HepG2 (cell line): ENCODE measurements around the gene TIFAB. TPM values are rescaled to one million over a fixed set of nuclear protein-coding genes. Genes with fewer than 3 reads are reported as not detected.
A peak's percentile ranks its signal among the peaks of the same experiment; 100 is the strongest.

Source experiments
- ATAC-seq: fragments of 200-7000 bp; cut with Tn5 transposase; 3 replicates; pipeline ENCODE4 v1.9.1; 2020; ENCODE audit warnings: mild to moderate bottlenecking, moderate library complexity
- BruUV-seq: library from RNA; stranded (reverse); fragments of 400-500 nt; replicated peaks from 2 replicates; lab custom pipeline; 2021; lab: Mats Ljungman, UMichigan
- CTCF ChIA-PET: fragments of 300-600 bp; formaldehyde crosslinking; extraction: SDS; loops from one replicate; lab custom pipeline; 2021; ENCODE audit warnings: low total read pairs, inconsistent platforms, low intra/inter-chr PET ratio; lab: Yijun Ruan, JAX
- POLR2A ChIA-PET: fragments of 350-600 bp; sonication (Branson Sonifier 250); formaldehyde crosslinking; loops from one replicate; lab custom pipeline; 2020; ENCODE audit warnings: antibody characterized with exemption, inconsistent platforms; lab: Yijun Ruan, JAX
- DNase-seq: peaks from one replicate; pipeline ENCODE4 v3.0.0-alpha.2; 2015; ENCODE audit warnings: low spot score
- FAIRE-seq: peaks from 3 replicates; lab custom pipeline; 2011; peaks lifted over from hg19 to GRCh38; lab: Jason Lieb, UNC
- H2AFZ ChIP-seq: one replicate; pipeline ENCODE4 v1.6.1; 2011; ENCODE audit warnings: low read length, inconsistent platforms
- H3K27ac ChIP-seq: fragments of 300-600 bp; 3 replicates; pipeline ENCODE4 v1.8.0; 2011; ENCODE audit warnings: mixed run types, mild to moderate bottlenecking, mixed read lengths, low read length, inconsistent platforms; ENCODE audit not compliant: insufficient read depth; ENCODE audit errors: extremely low read length
- H3K27me3 ChIP-seq, 2 experiments: fragments of 200-600 bp in 1 of 2; 2 replicates in 1 of 2; 3 replicates in 1 of 2; pipeline versions ENCODE4 v1.6.0 to v1.8.0; 2011; ENCODE audit warnings: low read length in 2 of 2, mild to moderate bottlenecking in 2 of 2, moderate library complexity in 2 of 2, inconsistent platforms in 1 of 2; ENCODE audit not compliant: insufficient read depth in 2 of 2, control insufficient read depth in 1 of 2
- H3K36me3 ChIP-seq, 2 experiments: fragments of 200-600 bp in 1 of 2; replicated peaks in 1 of 2; 2 replicates in 1 of 2; 3 replicates in 1 of 2; pipeline versions ENCODE4 v1.5.1 to v1.8.0; 2011; ENCODE audit warnings: low read length in 2 of 2, inconsistent platforms in 1 of 2; ENCODE audit not compliant: insufficient read depth in 2 of 2, control insufficient read depth in 1 of 2
- H3K4me1 ChIP-seq: 2 replicates; pipeline ENCODE4 v1.5.1; 2012; ENCODE audit warnings: low read length, inconsistent platforms; ENCODE audit not compliant: insufficient read depth
- H3K4me2 ChIP-seq: 2 replicates; pipeline ENCODE4 v1.6.0; 2011; ENCODE audit warnings: low read depth, low read length, inconsistent platforms
- H3K4me3 ChIP-seq, 3 experiments: fragments of 200-600 bp in 1 of 3; sonication (generic), shearing (Covaris generic) in 1 of 3; replicated peaks in 1 of 3; 2 replicates each; pipeline ENCODE4 v1.5.1; 2011 to 2016; ENCODE audit warnings: low read length in 3 of 3, inconsistent platforms in 2 of 3, low read depth in 2 of 3, mild to moderate bottlenecking in 2 of 3, control low read depth in 1 of 3, mixed read lengths in 1 of 3; ENCODE audit not compliant: insufficient read depth in 1 of 3
- H3K79me2 ChIP-seq: one replicate; pipeline ENCODE4 v1.6.1; 2011; ENCODE audit warnings: low read length, inconsistent platforms; ENCODE audit not compliant: insufficient read depth
- H3K9ac ChIP-seq: 2 replicates; pipeline ENCODE4 v1.6.0; 2011; ENCODE audit warnings: mild to moderate bottlenecking, low read depth, low read length, inconsistent platforms; ENCODE audit not compliant: insufficient read depth
- H3K9me3 ChIP-seq: 2 replicates; pipeline ENCODE4 v1.5.1; 2012; ENCODE audit warnings: mild to moderate bottlenecking, low read length
- H4K20me1 ChIP-seq: 2 replicates; pipeline ENCODE4 v1.6.0; 2011; ENCODE audit warnings: inconsistent platforms, mild to moderate bottlenecking, low read length, moderate library complexity; ENCODE audit not compliant: insufficient read depth
- CHCHD3 ChIP-seq: sonication (generic); formaldehyde crosslinking; IDR thresholded peaks from 2 replicates; pipeline ENCODE4 v1.8.0; 2022; ENCODE audit warnings: mild to moderate bottlenecking, missing genetic modification reagents, moderate library complexity
- CHD4 ChIP-seq: fragments of 200-600 bp; sonication (generic); IDR thresholded peaks from 2 replicates; pipeline ENCODE4 v1.7.0; 2017; ENCODE audit warnings: mild to moderate bottlenecking, low read length, borderline replicate concordance
- ESRRA ChIP-seq: sonication (generic); formaldehyde crosslinking; IDR thresholded peaks from 2 replicates; pipeline ENCODE4 v1.5.1; 2020; ENCODE audit warnings: mild to moderate bottlenecking, low read depth, missing genetic modification reagents
- GPN1 ChIP-seq: sonication (generic); formaldehyde crosslinking; IDR thresholded peaks from 2 replicates; pipeline ENCODE4 v1.5.1; 2020; ENCODE audit warnings: missing genetic modification reagents, borderline replicate concordance
- HNRNPH1 ChIP-seq: fragments of 200-400 bp; formaldehyde crosslinking; optimal IDR thresholded peaks from 2 replicates; pipeline ENCODE3; 2017; ENCODE audit warnings: mild to moderate bottlenecking, low read depth, low read length
- JARID2 ChIP-seq: sonication (generic); formaldehyde crosslinking; IDR thresholded peaks from 2 replicates; pipeline ENCODE4 v1.8.1; 2023; ENCODE audit warnings: missing genetic modification reagents, inconsistent platforms; ENCODE audit not compliant: insufficient replicate concordance
- KLF16 ChIP-seq, 2 experiments: sonication (generic) in 1 of 2; formaldehyde crosslinking in 1 of 2; IDR thresholded peaks; 2 replicates each; pipeline versions ENCODE4 v1.6.1 to v1.8.0; 2016 to 2023; ENCODE audit warnings: missing genetic modification reagents in 2 of 2, missing compliant biosample characterization in 1 of 2
- NR2F6 ChIP-seq, 2 experiments: IDR thresholded peaks; 2 replicates each; pipeline ENCODE4 v1.6.1; 2016; ENCODE audit warnings: antibody characterized with exemption in 1 of 2, mild to moderate bottlenecking in 1 of 2
- PITX1 ChIP-seq: sonication (generic); formaldehyde crosslinking; IDR thresholded peaks from 2 replicates; pipeline ENCODE4 v1.5.1; 2020; ENCODE audit warnings: mild to moderate bottlenecking, missing genetic modification reagents
- POLR2AphosphoS2 ChIP-seq: IDR thresholded peaks from 2 replicates; pipeline ENCODE4 v1.6.1; 2011; ENCODE audit warnings: low read depth, low read length, improper control_type of control experiment
- PRMT3 ChIP-seq: sonication (generic); formaldehyde crosslinking; IDR thresholded peaks from 2 replicates; pipeline ENCODE4 v1.8.1; 2022; ENCODE audit warnings: low read depth, mild to moderate bottlenecking, moderate library complexity, missing genetic modification reagents, borderline replicate concordance
- RARG ChIP-seq: sonication (generic); formaldehyde crosslinking; IDR thresholded peaks from 2 replicates; pipeline ENCODE4 v1.4.0; 2020; ENCODE audit warnings: low read depth, mild to moderate bottlenecking, missing genetic modification reagents
- REXO4 ChIP-seq: sonication (generic); formaldehyde crosslinking; IDR thresholded peaks from 2 replicates; pipeline ENCODE4 v1.8.0; 2022; ENCODE audit warnings: missing genetic modification reagents, mild to moderate bottlenecking, borderline replicate concordance
- SOX6 ChIP-seq, 2 experiments: fragments of 450-650 bp in 1 of 2; sonication (generic) in 1 of 2; formaldehyde crosslinking in 1 of 2; IDR thresholded peaks; 2 replicates each; pipeline versions ENCODE4 v1.4.0 to v1.6.1; 2017 to 2020; ENCODE audit warnings: antibody characterized with exemption in 1 of 2, mild to moderate bottlenecking in 1 of 2, missing genetic modification reagents in 1 of 2
- STAT5B ChIP-seq: sonication (generic); formaldehyde crosslinking; IDR thresholded peaks from 2 replicates; pipeline ENCODE4 v1.4.0; 2020; ENCODE audit warnings: missing genetic modification reagents
- ZFP36L2 ChIP-seq: sonication (generic); formaldehyde crosslinking; IDR thresholded peaks from 2 replicates; pipeline ENCODE4 v1.4.0; 2020; ENCODE audit warnings: missing genetic modification reagents
- ZNF225 ChIP-seq: sonication (generic); formaldehyde crosslinking; IDR thresholded peaks from 2 replicates; pipeline ENCODE4 v1.4.0; 2020; ENCODE audit warnings: mild to moderate bottlenecking, missing genetic modification reagents
- ZNF629 ChIP-seq: sonication (generic); formaldehyde crosslinking; conservative IDR thresholded peaks from 2 replicates; pipeline ENCODE4 v1.5.0; 2020; ENCODE audit warnings: missing genetic modification reagents
- ZNF839 ChIP-seq: sonication (generic); formaldehyde crosslinking; IDR thresholded peaks from 2 replicates; pipeline ENCODE4 v1.4.0; 2020; ENCODE audit warnings: missing genetic modification reagents, mild to moderate bottlenecking, borderline replicate concordance
- ZSCAN21 ChIP-seq: sonication (generic); formaldehyde crosslinking; IDR thresholded peaks from 2 replicates; pipeline ENCODE4 v1.8.0; 2022; ENCODE audit warnings: mild to moderate bottlenecking, missing genetic modification reagents, moderate library complexity, borderline replicate concordance
- WGBS: methylation state at CpG from one replicate; pipeline ENCODE4 v1.1.6; 2017; ENCODE audit warnings: low lambda C conversion rate; 5-methylcytosine and 5-hydroxymethylcytosine counted together
- in situ Hi-C: cut with HindIII; loops from 2 replicates; pipeline ENCODE4 v1.10.0; 2017; ENCODE audit warnings: low pct_unique_long_range_greater_than_20kb; ENCODE audit not compliant: extremely low pct_ligation_motif_present
- intact Hi-C: fragments of 100-400 bp; cut with micrococcal nuclease; formaldehyde crosslinking; loops from one replicate; pipeline ENCODE4 v1.10.0; 2022; ENCODE audit not compliant: unreplicated experiment
- polyA plus RNA-seq, 8 experiments: library from polyadenylated mRNA; depleted of rRNA in 3 of 8; stranded (reverse) in 7 of 8; unstranded in 1 of 8; fragments of >200 nt; fragmentation: Illumina TruSeq in 4 of 8; extraction: Trizol in 4 of 8; gene quantifications; 2 replicates each; pipeline versions ENCODE4 v1.2.1 to v1.2.3, GENCODE V29; 2011 to 2016; ENCODE audit warnings: low read depth in 4 of 8, missing spikeins in 1 of 8, mixed read lengths in 1 of 8; ENCODE audit not compliant: insufficient read depth in 1 of 8
- total RNA-seq, 5 experiments: library from RNA; depleted of rRNA; stranded (reverse); fragments of >200 nt; fragmentation: Illumina TruSeq; extraction: Trizol; gene quantifications; 2 replicates each; pipeline ENCODE4 v1.2.3, GENCODE V29; 2016; ENCODE audit warnings: low read depth in 1 of 5

Gene TIFAB
- total and polyA plus RNA-seq, 2 of the 13 experiments (the other 11 are each of a cell fraction or from before 2014, with no cell fraction given), result not detected

- H3K79me2 ChIP-seq, result no peaks in the 10 kb centered on the region
- no peaks in the 10 kb centered on the region for H4K20me1 ChIP-seq
- H3K27me3 ChIP-seq, result peaks cover 0 to 10% of the 10 kb centered on the region in 2 experiments; a peak in 3 of 5 replicates
- no peak overlapping the region for H3K4me3 ChIP-seq
- FAIRE-seq (no peak), DNase-seq (no peak), ATAC-seq (no peak)
- intact Hi-C loops (no loop called here), in situ Hi-C loops (no loop called here)
- WGBS, result 100% methylated on average over 1 of the region's 1 CpG
- POLR2A ChIA-PET, result no interaction called here
- H3K4me2 ChIP-seq, result no peak overlapping the region
- H3K9ac ChIP-seq, result no peak overlapping the region
- BruUV-seq, result no TSS peak
- H3K4me1 ChIP-seq, result peaks cover 64% of the 10 kb centered on the region
- CTCF ChIA-PET, result no interaction called here
- TF ChIP-seq ZNF629, result peak; percentile 56
- no peak for TF ChIP-seq JARID2 (CRISPR knock-in tag)
- H2AFZ ChIP-seq, result no peak overlapping the region
- H3K9me3 ChIP-seq, result no peaks in the 10 kb centered on the region
- H3K27ac ChIP-seq, result peak overlapping the region; percentile 81
- H3K36me3 ChIP-seq, result no peaks in the 10 kb centered on the region
These were observed 31.1 kb upstream of the TIFAB start for GRCh38 chr5:135483254-135483653.

- ChIA-PET POLR2A (interaction anchor here (0.5 to 1.2 kb wide), 4 partner anchors 9 to 219 kb away, joined by 3 to 6 read pairs (median 4); no protein-coding TSS in a partner anchor), CTCF (no interaction called here)
- peak; percentile 89 for ATAC-seq
- in situ Hi-C loops (no loop called here), intact Hi-C loops (no loop called here)
- no peaks in the 10 kb centered on the region for H3K36me3 ChIP-seq
- H3K27me3 ChIP-seq, result peaks cover 0 to 9% of the 10 kb centered on the region in 2 experiments; a peak in 2 of 5 replicates
- peak overlapping the region; percentile 36 for H3K4me2 ChIP-seq
- 4% methylated on average over 8 of the region's 9 CpGs for WGBS
- H3K4me3 ChIP-seq, result peak overlapping the region in 1 of 3 experiments; percentile 5; a peak in 1 of 6 replicates
- peaks cover 56% of the 10 kb centered on the region for H3K4me1 ChIP-seq
- H3K27ac ChIP-seq, result peak overlapping the region; percentile 81
- H2AFZ ChIP-seq, result no peak overlapping the region
- BruUV-seq, result no TSS peak
- H3K9me3 ChIP-seq, result no peaks in the 10 kb centered on the region
- H4K20me1 ChIP-seq, result no peaks in the 10 kb centered on the region
- FAIRE-seq, result peak; percentile 98
- no peaks in the 10 kb centered on the region for H3K79me2 ChIP-seq
- peak overlapping the region; percentile 21; the same call in 1 of the 2 replicates for H3K9ac ChIP-seq
- DNase-seq, result peak; percentile 94
- TF ChIP-seq ZNF839 (CRISPR knock-in tag), result no peak
- peak; percentile 92 for TF ChIP-seq PITX1 (CRISPR knock-in tag)
- TF ChIP-seq ZNF225 (CRISPR knock-in tag), result no peak
- no peak for TF ChIP-seq STAT5B
- TF ChIP-seq SOX6 (IDR thresholded peaks at IDR 0.05), result no peak
- peak; percentile 90 for TF ChIP-seq SOX6 (CRISPR knock-in tag; IDR thresholded peaks at IDR 0.05)
- TF ChIP-seq ESRRA (CRISPR knock-in tag), result no peak
- no peak for TF ChIP-seq GPN1 (CRISPR knock-in tag)
- TF ChIP-seq ZSCAN21 (CRISPR knock-in tag), result no peak
- peak in 1 of 2 experiments; percentile 81; a peak in 1 of 4 replicates for TF ChIP-seq KLF16 (CRISPR knock-in tag; IDR thresholded peaks at IDR 0.05)
- TF ChIP-seq ZFP36L2 (CRISPR knock-in tag), result no peak
- TF ChIP-seq PRMT3 (CRISPR knock-in tag), result no peak
- TF ChIP-seq RARG (CRISPR knock-in tag), result no peak
- TF ChIP-seq NR2F6 (IDR thresholded peaks at IDR 0.05), result peak; percentile 68
- peak; percentile 75 for TF ChIP-seq NR2F6 (CRISPR knock-in tag; IDR thresholded peaks at IDR 0.05)
- TF ChIP-seq CHCHD3 (CRISPR knock-in tag), result no peak
- TF ChIP-seq REXO4 (CRISPR knock-in tag), result no peak
- no peak for TF ChIP-seq HNRNPH1
- TF ChIP-seq POLR2AphosphoS2, result no peak
- no peak for TF ChIP-seq CHD4
These were observed 30.3 kb upstream of the TIFAB start for GRCh38 chr5:135482381-135482933.
